Natural killer cell (primary cell): ENCODE data around the gene CNPY4. TPM values are rescaled to one million over a fixed set of nuclear protein-coding genes. Genes with fewer than 3 reads are reported as not detected.

Source experiments
- ATAC-seq, 3 donors: fragments of 150-1000 bp in 2 of 3; fragments of 200-7000 bp in 1 of 3; cut with Tn5 transposase; 1 replicate in 1 of 3; 2 replicates in 2 of 3; pipeline ENCODE4 v1.10.0; 2021; ENCODE audit warnings: mild to moderate bottlenecking in 2 of 3, moderate library complexity in 2 of 3
- DNase-seq, 2 donors: peaks; one replicate each; pipeline versions ENCODE4 v3.0.0 to v3.0.0-alpha.2; 2013 to 2021; ENCODE audit warnings: mixed read lengths in 1 of 2
- H3K27ac ChIP-seq: one replicate; pipeline ENCODE4 v1.5.1; 2013; ENCODE audit warnings: mild to moderate bottlenecking, low read length
- H3K27me3 ChIP-seq: one replicate; pipeline ENCODE4 v1.6.1; 2013; ENCODE audit warnings: low read length; ENCODE audit not compliant: control insufficient read depth, insufficient read depth
- H3K36me3 ChIP-seq: one replicate; pipeline ENCODE4 v1.6.1; 2013; ENCODE audit warnings: low read length; ENCODE audit not compliant: control insufficient read depth, insufficient read depth
- H3K4me1 ChIP-seq: one replicate; pipeline ENCODE4 v1.6.1; 2013; ENCODE audit warnings: low read length; ENCODE audit not compliant: control insufficient read depth, insufficient read depth
- H3K4me3 ChIP-seq: one replicate; pipeline ENCODE4 v1.5.1; 2013; ENCODE audit warnings: low read length
- H3K9me3 ChIP-seq: one replicate; pipeline ENCODE4 v1.6.1; 2013; ENCODE audit warnings: low read length; ENCODE audit not compliant: control insufficient read depth, insufficient read depth
- H3K27ac Mint-ChIP-seq, 2 donors: one replicate each; pipeline ENCODE4 v1.8.0; 2022; ENCODE audit warnings: mild to moderate bottlenecking in 2 of 2, mixed read lengths in 2 of 2, moderate library complexity in 1 of 2
- H3K27me3 Mint-ChIP-seq, 2 donors: one replicate each; pipeline ENCODE4 v1.8.0; 2022; ENCODE audit warnings: low read depth in 2 of 2, mixed read lengths in 2 of 2
- H3K36me3 Mint-ChIP-seq: one replicate; pipeline ENCODE4 v1.8.0; 2022; ENCODE audit warnings: mixed read lengths
- H3K4me1 Mint-ChIP-seq, 2 donors: one replicate each; pipeline ENCODE4 v1.8.0; 2022; ENCODE audit warnings: mixed read lengths in 2 of 2
- H3K4me3 Mint-ChIP-seq: one replicate; pipeline ENCODE4 v1.8.0; 2022; ENCODE audit warnings: mild to moderate bottlenecking, moderate library complexity, mixed read lengths
- H3K9me3 Mint-ChIP-seq, 2 donors: one replicate each; pipeline ENCODE4 v1.8.0; 2022; ENCODE audit warnings: mixed read lengths in 2 of 2
- WGBS: methylation state at CpG from one replicate; pipeline ENCODE4 v1.1.7; 2013; ENCODE audit warnings: missing lambda C conversion rate; ENCODE audit not compliant: insufficient coverage; 5-methylcytosine and 5-hydroxymethylcytosine counted together
- intact Hi-C: fragments of 100-400 bp; cut with micrococcal nuclease; formaldehyde crosslinking; loops from one replicate; pipeline ENCODE4 v1.14.2; 2022
- total RNA-seq, 4 donors: library from RNA; stranded (reverse); fragments of 120-200 nt in 1 of 4; gene quantifications; one replicate each; pipeline versions ENCODE4 v1.2.3 to v1.2.4, GENCODE V29; 2013 to 2022
- TF ChIP-seq, protein P1 (sequence below): fragments of 200-600 bp; IDR thresholded peaks from one replicate; pipeline ENCODE4 v1.8.0; 2022; ENCODE audit warnings: antibody characterized with exemption

Gene CNPY4
- total RNA-seq, 3 donors from 2014 or later (not counting 1 experiment from before 2014, with no cell fraction given): 19.1 to 25.8 (median 23.9) TPM

DNA sequence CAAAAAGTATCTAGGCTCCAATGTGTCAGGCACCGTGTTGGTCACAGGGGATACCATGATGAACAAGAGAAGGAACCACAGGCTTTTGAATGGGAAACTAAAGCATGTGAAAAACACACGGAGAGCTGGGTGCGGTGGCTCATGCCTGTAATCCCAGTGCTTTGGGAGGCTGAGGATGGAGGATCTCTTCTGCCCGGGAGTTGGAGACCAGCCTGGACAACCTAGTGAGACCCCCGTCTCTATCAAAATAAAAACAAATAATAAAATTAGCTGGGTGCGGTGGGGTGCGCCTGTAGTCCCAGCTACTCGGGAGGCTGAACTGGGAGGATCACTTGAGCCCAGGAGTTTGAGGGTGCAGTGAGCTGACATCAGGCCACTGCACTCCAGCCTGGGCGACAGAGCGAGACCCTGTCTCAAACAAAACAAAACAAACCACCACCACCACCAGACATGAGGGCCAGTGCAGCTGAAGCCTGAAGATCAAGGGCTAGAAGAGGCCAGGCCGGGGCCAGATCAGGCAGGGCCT, 31.3 kb upstream of the CNPY4 start:
- Mint-ChIP-seq H3K4me1 (peaks cover 9 to 23% of the 10 kb centered on the region in 2 donors), H3K27me3 (no peaks in the 10 kb centered on the region), H3K4me3 (peak overlapping the region; percentile 86), H3K27ac (peak overlapping the region; percentile 79 to 88), H3K36me3 (peaks cover 8% of the 10 kb centered on the region), H3K9me3 (no peaks in the 10 kb centered on the region)
- DNase-seq: no peak
- peak overlapping the region; percentile 95 for H3K4me3 ChIP-seq
- H3K36me3 ChIP-seq: peaks cover 23% of the 10 kb centered on the region
- no peaks in the 10 kb centered on the region for H3K27me3 ChIP-seq
- no peaks in the 10 kb centered on the region for H3K9me3 ChIP-seq
- intact Hi-C loops: no loop called here
- peaks cover 14% of the 10 kb centered on the region for H3K4me1 ChIP-seq
- TF ChIP-seq, protein P1, sequence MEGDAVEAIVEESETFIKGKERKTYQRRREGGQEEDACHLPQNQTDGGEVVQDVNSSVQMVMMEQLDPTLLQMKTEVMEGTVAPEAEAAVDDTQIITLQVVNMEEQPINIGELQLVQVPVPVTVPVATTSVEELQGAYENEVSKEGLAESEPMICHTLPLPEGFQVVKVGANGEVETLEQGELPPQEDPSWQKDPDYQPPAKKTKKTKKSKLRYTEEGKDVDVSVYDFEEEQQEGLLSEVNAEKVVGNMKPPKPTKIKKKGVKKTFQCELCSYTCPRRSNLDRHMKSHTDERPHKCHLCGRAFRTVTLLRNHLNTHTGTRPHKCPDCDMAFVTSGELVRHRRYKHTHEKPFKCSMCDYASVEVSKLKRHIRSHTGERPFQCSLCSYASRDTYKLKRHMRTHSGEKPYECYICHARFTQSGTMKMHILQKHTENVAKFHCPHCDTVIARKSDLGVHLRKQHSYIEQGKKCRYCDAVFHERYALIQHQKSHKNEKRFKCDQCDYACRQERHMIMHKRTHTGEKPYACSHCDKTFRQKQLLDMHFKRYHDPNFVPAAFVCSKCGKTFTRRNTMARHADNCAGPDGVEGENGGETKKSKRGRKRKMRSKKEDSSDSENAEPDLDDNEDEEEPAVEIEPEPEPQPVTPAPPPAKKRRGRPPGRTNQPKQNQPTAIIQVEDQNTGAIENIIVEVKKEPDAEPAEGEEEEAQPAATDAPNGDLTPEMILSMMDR: no peak
- peak in 2 of 3 donors; percentile 4 to 15 for ATAC-seq
- 89% methylated on average over 9 of the region's 11 CpGs for WGBS
- peak overlapping the region; percentile 84 for H3K27ac ChIP-seq

DNA sequence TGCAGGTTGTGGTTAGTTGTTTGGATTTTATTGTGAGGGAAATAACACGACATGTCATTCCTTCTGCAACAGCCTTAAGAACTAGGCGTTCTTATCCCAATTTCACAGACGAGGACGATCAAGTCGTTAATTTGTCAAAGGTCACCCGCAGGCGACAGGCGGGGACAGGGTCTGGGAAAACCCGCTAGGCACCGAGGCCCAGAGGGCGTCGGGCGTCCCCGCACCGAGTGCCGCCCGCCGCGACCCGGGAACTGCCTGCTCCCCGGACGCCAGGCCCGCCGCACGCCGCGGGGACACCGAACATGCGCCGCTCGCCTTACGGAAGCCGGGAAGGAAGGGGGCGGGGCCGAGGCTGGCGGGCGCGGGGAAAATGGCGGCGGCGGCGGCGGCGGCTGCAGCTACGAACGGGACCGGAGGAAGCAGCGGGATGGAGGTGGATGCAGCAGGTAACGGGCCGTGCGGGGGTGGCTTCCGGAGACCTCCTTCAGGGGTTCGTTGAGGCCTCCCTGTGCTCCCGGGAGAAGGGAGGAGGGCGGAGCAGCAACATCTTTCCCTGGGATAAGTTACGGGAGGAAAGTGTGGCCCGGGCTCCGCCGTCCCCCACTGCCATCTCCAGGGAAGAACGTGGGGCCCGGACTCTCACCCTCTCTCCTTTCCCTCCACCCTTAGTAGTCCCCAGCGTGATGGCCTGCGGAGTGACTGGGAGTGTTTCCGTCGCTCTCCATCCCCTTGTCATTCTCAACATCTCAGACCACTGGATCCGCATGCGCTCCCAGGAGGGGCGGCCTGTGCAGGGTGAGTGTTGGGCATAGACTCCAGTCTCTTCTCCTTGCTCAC, 30.6 kb upstream of the CNPY4 start, which contains the start of gene COPS6:
COPS6 (plus strand) TSS at position 349 of the 837 bp plus-strand sequence; CDS start at position 371, 22 bp downstream.
- Histone ChIP-seq H3K36me3 (peaks cover 30% of the 10 kb centered on the region), H3K27me3 (no peaks in the 10 kb centered on the region), H3K4me3 (peak within 1 kb of the TSS; percentile 95), H3K27ac (peak within 1 kb of the TSS; percentile 84), H3K9me3 (no peaks in the 10 kb centered on the region), H3K4me1 (peaks cover 14% of the 10 kb centered on the region)
- peaks cover 8% of the 10 kb centered on the region for H3K36me3 Mint-ChIP-seq
- no peaks in the 10 kb centered on the region for H3K27me3 Mint-ChIP-seq
- H3K4me1 Mint-ChIP-seq: peaks cover 9 to 28% of the 10 kb centered on the region in 2 donors
- ATAC-seq: peak; percentile 78 to 91 (median 89)
- peak; percentile 89 to 91 for DNase-seq
- no peaks in the 10 kb centered on the region for H3K9me3 Mint-ChIP-seq
- TF ChIP-seq, protein P1: no peak
- intact Hi-C loops: no loop called here
- under 1% methylated on average over 68 of the region's 68 CpGs for WGBS
- peak within 1 kb of the TSS; percentile 86 for H3K4me3 Mint-ChIP-seq
- H3K27ac Mint-ChIP-seq: peak within 1 kb of the TSS; percentile 79 to 88

- H3K9me3 Mint-ChIP-seq: no peaks in the 10 kb centered on the region
- TF ChIP-seq, protein P1: no peak
- peaks cover 8% of the 10 kb centered on the region for H3K36me3 Mint-ChIP-seq
These were observed 29.8 kb upstream of the CNPY4 start for GRCh38 chr7:100089458-100090196.

More at GRCh38 chr7:100089458-100090196, 29.8 kb upstream of the CNPY4 start:
- Mint-ChIP-seq H3K4me3 (peak overlapping the region; percentile 86), H3K27me3 (no peaks in the 10 kb centered on the region), H3K27ac (peak overlapping the region; percentile 79 to 88), H3K4me1 (peaks cover 9 to 29% of the 10 kb centered on the region in 2 donors)
- peaks cover 38% of the 10 kb centered on the region for H3K36me3 ChIP-seq
- H3K4me3 ChIP-seq: peak overlapping the region; percentile 95
- no peaks in the 10 kb centered on the region for H3K9me3 ChIP-seq
- peaks cover 14% of the 10 kb centered on the region for H3K4me1 ChIP-seq
- intact Hi-C loops: no loop called here
- ATAC-seq (no peak), DNase-seq (no peak)
- H3K27me3 ChIP-seq: no peaks in the 10 kb centered on the region
- peak overlapping the region; percentile 76 for H3K27ac ChIP-seq
- 64% methylated on average over 7 of the region's 7 CpGs for WGBS
